NCI-H2107 treated with DMSO at 0.1 percent for 48 hours (cell line): ENCODE measurements around the gene UPK2.
A peak's percentile ranks its signal among the peaks of the same experiment; 100 is the strongest.
"Not testable (repeated sequence)": the region's sequence is repeated elsewhere in the genome, so short reads cannot be mapped to it uniquely, and the experiment has no call there.

Experiments used
- DNase-seq: peaks from one replicate; lab custom pipeline; 2025; ENCODE audit not compliant: unreplicated experiment; lab: John Stamatoyannopoulos, UW

UPK2 gene

DNA sequence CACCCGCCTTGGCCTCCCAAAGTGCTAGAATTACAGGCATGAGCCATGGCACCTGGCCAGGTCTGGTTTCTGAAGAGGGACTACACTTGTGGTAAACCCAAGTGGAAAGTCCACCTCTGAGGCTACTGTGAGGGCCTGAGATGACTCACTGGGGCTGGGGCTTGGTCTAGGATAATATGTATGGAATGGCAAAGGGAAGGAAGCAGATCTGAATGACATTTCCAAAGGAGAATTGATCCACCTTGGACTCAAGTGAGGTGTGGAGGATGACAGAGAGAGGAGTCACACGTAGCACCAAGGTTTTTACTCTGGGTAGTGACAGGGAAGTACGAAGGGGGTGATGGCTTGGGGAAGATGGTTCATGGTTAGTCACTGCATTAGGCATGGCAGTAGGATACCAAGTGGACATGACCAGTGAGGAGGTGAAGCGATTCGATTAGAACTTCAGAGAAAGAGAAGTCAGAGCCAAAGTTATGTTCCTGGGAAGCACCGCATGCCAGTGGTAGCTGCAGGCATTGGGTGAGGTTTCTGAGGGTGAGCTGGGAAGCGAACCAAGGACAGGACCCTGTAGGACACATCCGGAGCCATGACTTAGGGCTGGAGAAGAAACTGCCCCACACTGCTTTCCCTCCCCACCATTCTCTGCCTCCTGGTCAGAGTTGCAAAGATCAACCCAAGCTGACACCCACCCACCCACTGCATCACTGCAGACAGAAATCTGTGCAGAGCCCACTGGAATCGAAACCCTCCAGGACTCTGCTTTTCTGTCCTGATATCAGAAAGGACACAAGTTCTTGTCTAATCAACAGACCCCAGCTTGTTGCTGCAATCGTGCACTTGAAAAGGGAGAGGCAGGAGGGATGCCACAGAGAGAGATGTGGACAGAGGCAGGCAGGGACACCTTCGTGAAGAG, 17.4 kb upstream of the UPK2 start:
- no peak for DNase-seq

GRCh38 chr11:118939404-118939915, 16.6 kb upstream of the UPK2 start:
- no peak for DNase-seq

- no peak for DNase-seq
Measured at GRCh38 chr11:118939953-118940598, 16.0 kb upstream of the UPK2 start.

GRCh38 chr11:118947091-118947490, 9.0 kb upstream of the UPK2 start:
- DNase-seq: no peak

- no peak for DNase-seq
Measured at GRCh38 chr11:118948000-118948399, 8.1 kb upstream of the UPK2 start.

- no peak for DNase-seq
Measured at GRCh38 chr11:118953265-118953664, 2.8 kb upstream of the UPK2 start.

DNA sequence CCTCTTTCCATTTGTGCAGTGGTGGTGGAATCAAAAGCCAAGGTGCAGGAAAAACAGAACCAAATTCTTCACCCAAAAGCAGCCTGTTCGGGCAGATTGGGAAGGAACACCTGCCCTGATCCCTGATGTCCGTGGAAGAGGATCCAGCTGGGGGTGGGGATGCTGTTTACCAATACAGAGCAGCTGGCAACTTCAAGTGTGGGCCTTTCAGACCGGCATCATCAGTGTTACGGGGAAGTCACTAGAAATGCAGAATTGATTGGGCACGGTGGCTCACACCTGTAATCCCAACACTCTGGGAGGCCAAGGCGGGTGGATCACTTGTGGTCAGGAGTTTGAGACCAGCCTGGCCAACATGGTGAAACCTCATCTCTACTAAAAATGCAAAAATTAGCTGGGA, 2.1 kb upstream of the UPK2 start:
- DNase-seq: peak; percentile 43

GRCh38 chr11:118956847-118957469, 860 bp downstream of the UPK2 start:
- DNase-seq: no peak

GRCh38 chr11:118957549-118957948, 1.5 kb downstream of the UPK2 start:
- no peak for DNase-seq

DNA sequence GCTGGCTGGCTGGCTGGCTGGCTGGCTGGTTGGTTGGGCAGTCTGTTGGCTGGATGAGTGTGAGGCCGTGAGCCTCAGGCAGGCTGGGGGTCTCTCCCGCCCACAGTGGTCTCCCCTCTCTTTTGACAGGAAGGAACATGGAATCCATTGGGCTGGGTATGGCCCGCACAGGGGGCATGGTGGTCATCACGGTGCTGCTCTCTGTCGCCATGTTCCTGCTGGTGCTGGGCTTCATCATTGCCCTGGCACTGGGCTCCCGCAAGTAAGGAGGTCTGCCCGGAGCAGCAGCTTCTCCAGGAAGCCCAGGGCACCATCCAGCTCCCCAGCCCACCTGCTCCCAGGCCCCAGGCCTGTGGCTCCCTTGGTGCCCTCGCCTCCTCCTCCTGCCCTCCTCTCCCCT, 1.9 kb downstream of the UPK2 start:
- no peak for DNase-seq

DNA sequence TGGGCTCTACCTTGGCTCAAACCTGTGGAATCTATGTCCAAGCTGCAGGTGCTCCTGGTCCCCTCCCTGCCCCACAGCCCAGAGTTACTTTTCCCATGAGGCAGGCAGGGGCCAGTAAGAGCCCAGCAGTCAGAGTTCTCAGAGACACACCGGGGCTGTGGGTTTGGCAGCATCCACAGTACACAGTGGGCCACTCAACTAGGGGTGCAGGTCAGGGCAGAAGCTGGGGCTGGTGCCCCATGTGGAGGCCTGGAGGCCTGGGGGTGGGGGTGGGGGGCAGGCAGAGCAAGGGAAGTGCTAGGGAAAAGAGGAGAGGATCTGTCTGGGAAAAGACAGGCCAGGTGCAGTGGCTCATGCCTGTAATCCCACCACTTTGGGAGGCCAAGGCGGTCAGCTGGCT, 2.5 kb downstream of the UPK2 start:
- no peak for DNase-seq

GRCh38 chr11:118961189-118961588, 5.1 kb downstream of the UPK2 start:
- no peak for DNase-seq

DNA sequence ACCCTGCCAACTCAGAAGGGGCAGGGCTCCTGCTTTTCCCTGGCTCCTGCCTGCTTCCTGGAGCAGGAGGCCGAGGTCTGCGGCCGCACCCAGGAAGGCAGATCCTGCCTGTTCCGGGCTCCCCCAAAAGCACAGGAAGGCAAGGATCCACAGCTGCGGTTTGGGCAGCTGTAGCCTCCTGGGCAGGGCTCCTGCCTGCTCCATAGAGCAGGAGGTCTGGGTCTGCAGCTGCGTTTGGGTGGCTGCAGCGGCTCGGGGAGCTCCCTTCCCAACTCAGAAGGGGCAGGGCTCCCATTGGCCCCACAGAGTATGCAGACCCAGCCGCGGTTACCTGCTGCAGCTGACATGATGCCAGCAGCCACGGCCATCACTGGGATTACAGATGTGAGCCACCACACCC, 5.5 kb downstream of the UPK2 start:
- no peak for DNase-seq

GRCh38 chr11:118969508-118969907, 13.4 kb downstream of the UPK2 start:
- not testable (repeated sequence) for DNase-seq

DNA sequence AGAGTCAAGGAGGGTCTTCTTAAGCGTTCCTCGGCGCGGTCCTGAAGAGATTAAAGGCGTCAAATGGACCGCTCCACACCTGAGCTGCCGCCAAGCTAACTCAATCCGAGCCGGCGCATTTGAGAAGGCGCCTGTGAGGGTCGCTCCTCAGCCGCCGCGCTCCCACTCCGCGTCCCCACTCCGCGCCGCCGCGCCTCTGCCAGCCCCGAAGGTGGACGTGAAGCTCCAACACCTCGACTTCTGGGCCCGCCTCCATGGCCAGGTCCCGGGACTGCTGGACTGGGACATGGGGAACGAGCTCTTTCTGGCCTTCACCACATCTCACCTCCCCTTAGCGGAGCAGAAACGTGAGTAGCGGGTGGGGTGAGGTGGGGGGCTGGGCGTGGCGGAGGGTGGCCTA, 15.5 kb downstream of the UPK2 start, which contains the start of gene FOXR1:
FOXR1 (plus strand) TSS at position 116 of the 400 bp plus-strand sequence; CDS start at position 287, 171 bp downstream.
- DNase-seq: no peak

- DNase-seq: no peak
Measured at GRCh38 chr11:118973985-118974384, 17.9 kb downstream of the UPK2 start.

- no peak for DNase-seq
Measured at GRCh38 chr11:118975771-118976709, 19.9 kb downstream of the UPK2 start.

DNA sequence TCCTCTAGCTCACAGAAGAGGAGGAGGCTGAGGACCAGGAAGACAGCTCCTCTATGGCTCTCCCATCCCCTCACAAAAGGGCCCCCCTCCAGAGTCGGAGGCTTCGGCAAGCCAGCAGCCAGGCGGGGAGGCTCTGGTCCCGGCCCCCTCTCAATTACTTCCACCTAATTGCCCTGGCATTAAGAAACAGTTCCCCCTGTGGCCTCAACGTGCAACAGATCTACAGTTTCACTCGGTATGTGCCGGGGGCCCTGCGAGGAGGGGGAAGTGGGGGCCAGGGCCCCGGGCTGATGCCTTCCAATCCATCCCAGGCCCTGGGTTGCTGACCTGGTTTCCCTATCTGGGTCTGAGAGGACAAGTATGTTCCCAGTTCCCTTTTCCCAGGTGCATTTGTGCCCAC, 23.3 kb downstream of the UPK2 start:
- DNase-seq: no peak

- DNase-seq: no peak
Measured at GRCh38 chr11:118980191-118980881, 24.2 kb downstream of the UPK2 start.

- DNase-seq: not testable (repeated sequence)
Measured at GRCh38 chr11:118984337-118984736, 28.2 kb downstream of the UPK2 start.
